ENCODE measurements around the gene FAM3B.

The FAM3B gene

GRCh38 chr21:41319273-41319672 lies 2.7 kb downstream of the FAM3B start:
- DNase-seq (ENCODE audit: low spot score): no peak
- TF ChIP-seq, protein P1, sequence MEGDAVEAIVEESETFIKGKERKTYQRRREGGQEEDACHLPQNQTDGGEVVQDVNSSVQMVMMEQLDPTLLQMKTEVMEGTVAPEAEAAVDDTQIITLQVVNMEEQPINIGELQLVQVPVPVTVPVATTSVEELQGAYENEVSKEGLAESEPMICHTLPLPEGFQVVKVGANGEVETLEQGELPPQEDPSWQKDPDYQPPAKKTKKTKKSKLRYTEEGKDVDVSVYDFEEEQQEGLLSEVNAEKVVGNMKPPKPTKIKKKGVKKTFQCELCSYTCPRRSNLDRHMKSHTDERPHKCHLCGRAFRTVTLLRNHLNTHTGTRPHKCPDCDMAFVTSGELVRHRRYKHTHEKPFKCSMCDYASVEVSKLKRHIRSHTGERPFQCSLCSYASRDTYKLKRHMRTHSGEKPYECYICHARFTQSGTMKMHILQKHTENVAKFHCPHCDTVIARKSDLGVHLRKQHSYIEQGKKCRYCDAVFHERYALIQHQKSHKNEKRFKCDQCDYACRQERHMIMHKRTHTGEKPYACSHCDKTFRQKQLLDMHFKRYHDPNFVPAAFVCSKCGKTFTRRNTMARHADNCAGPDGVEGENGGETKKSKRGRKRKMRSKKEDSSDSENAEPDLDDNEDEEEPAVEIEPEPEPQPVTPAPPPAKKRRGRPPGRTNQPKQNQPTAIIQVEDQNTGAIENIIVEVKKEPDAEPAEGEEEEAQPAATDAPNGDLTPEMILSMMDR (IDR thresholded peaks at IDR 0.05; ENCODE audit: extremely low read depth, missing control alignments): no peak

GRCh38 chr21:41321211-41321907 lies 4.8 kb downstream of the FAM3B start:
- no peak for DNase-seq (ENCODE audit: low spot score)
- TF ChIP-seq, protein P1 (IDR thresholded peaks at IDR 0.05; ENCODE audit: extremely low read depth, missing control alignments): no peak

GRCh38 chr21:41321908-41322495 lies 5.4 kb downstream of the FAM3B start:
- TF ChIP-seq, protein P1 (IDR thresholded peaks at IDR 0.05; ENCODE audit: extremely low read depth, missing control alignments): no peak
- DNase-seq (ENCODE audit: low spot score): no peak

DNA sequence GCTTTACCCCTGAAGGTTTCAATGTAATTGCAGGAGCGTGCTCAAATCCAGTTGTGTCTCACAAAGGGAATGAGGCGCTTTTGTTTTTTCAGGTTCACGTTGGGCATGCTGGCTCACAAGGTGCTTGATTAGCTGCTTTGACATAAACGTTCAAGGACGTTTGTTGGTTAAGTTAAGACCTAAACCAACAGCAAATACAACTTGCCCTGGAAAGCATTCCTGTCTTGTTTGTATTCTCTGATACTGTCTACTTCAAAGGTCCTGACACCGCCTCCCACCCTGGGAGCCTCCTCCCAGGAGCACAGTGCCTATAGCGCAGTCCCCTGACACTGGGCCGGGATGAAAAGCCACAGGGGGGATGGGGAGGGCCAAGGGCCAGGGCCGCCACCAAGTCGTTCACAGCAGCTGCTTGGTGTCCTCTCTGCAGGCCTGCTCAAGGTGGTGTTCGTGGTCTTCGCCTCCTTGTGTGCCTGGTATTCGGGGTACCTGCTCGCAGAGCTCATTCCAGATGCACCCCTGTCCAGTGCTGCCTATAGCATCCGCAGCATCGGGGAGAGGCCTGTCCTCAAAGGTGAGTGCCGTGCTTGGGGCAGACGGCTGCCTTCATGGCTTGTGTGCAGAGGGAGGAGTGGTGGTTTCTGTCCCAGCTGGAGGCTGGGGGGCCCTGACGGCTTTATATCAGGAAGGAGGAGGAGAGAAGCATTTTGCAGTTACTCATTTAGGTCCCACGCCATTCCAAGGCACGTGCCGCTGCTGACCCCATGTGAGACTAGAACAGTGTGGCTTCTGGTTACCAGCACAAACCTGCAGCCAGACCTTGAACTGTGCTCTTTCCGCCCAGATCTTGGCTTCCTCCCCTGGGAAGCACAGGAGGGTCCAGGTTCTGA lies 6.1 kb downstream of the FAM3B start:
- TF ChIP-seq, protein P1 (IDR thresholded peaks at IDR 0.05; ENCODE audit: extremely low read depth, missing control alignments): no peak

GRCh38 chr21:41325138-41325912 lies 8.7 kb downstream of the FAM3B start:
- TF ChIP-seq, protein P1 (IDR thresholded peaks at IDR 0.05; ENCODE audit: extremely low read depth, missing control alignments): no peak
- no peak for DNase-seq (ENCODE audit: low spot score)

More for the DNA sequence above, 6.1 kb downstream of the FAM3B start:
- DNase-seq (ENCODE audit: low spot score): no peak

DNA sequence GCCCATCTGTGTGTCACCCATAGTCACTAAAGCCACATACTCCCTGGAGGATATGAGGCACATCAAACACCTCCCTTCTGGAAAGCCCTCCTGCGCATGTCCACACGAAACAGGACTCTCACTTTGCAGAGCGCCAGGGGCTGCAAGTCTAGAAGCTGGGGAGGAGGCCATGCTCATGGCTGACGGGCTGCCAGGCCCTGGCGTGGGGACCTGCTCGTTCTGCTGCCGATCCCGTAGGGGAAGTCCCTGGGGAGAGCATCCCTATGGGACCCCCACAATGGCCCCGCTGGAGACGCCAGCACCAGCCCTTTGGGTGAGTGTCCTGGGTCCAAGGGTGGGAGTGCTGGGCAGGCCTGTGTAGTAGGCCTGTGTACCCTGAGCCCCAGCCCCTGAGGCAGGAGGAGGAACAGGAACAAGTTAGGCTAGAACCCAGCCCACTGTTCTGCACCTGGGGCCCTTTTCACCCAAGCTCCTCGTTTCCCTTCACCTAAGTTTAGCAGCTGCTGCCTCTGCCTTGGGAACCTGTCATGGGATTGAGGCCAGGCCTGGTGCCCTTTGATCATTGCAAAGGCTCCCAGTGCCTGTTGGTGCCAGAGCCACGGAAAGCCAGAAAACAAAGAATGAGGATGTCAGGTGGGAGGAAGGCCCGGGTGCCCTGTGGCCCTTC lies 9.9 kb downstream of the FAM3B start:
- TF ChIP-seq, protein P1 (IDR thresholded peaks at IDR 0.05; ENCODE audit: extremely low read depth, missing control alignments): no peak
- no peak for DNase-seq (ENCODE audit: low spot score)
